ENCODE data around the gene HPF1. TPM values are rescaled to one million over a fixed set of nuclear protein-coding genes. Genes with fewer than 3 reads are reported as not detected.

Gene HPF1
- polyA plus RNA-seq, 1 of the 3 experiments (the other 2 are of a cell fraction): 23.5 TPM

DNA sequence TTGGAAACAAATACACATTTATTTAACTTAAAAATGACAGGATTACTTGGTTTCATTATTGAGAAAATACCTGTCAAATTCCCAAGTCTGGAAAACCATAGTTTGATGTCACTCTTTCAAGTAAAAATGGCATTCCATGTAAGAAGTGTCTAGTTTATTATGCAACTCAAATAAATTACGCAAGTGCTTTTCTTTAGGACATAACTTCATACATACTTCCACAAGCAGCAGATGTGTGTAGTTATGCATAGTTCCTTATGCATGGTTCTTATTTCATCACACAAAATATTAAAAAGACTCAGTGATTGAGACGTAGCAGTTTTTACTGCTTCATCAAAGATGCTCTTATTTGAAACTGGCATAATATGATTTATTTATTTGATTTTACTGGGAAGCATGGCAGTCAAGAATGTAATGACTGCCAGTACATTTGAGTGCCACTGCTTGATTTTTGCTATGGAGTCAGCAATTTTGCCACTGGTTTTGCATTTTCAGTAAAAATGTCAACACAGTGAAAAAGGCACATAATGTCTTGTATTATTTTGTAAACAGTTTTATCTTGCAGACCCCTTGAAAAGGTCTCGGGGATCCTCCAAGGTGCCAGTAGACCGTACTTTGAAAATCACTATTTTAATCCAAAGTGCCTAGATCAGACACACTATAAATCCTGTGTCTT, 75.2 kb downstream of the HPF1 start:
- 92% methylated on average over 4 of the region's 4 CpGs for WGBS (ENCODE audit: low lambda C conversion rate)
- no peaks in the 10 kb centered on the region for H3K27me3 ChIP-seq (ENCODE audit: insufficient read depth)
- no peak overlapping the region for H3K27ac ChIP-seq (ENCODE audit: low read depth in 2 of 2, low read length in 1 of 2)
- no peak overlapping the region for H3K4me3 ChIP-seq (ENCODE audit: low read depth in 2 of 2, low read length in 1 of 2)
- H3K9me3 ChIP-seq: no peaks in the 10 kb centered on the region
- no peak for TF ChIP-seq JUND (IDR thresholded peaks at IDR 0.05)
- no peak for TF ChIP-seq RAD21 (IDR thresholded peaks at IDR 0.05; ENCODE audit: low read length)
- TF ChIP-seq NFIC (IDR thresholded peaks at IDR 0.05; ENCODE audit: borderline replicate concordance): no peak
- TF ChIP-seq, protein P1, sequence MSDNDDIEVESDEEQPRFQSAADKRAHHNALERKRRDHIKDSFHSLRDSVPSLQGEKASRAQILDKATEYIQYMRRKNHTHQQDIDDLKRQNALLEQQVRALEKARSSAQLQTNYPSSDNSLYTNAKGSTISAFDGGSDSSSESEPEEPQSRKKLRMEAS (IDR thresholded peaks at IDR 0.05; ENCODE audit: low read depth): no peak
- TF ChIP-seq, protein P2, sequence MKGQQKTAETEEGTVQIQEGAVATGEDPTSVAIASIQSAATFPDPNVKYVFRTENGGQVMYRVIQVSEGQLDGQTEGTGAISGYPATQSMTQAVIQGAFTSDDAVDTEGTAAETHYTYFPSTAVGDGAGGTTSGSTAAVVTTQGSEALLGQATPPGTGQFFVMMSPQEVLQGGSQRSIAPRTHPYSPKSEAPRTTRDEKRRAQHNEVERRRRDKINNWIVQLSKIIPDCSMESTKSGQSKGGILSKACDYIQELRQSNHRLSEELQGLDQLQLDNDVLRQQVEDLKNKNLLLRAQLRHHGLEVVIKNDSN (IDR thresholded peaks at IDR 0.05; ENCODE audit: borderline replicate concordance, low read depth): no peak
- TF ChIP-seq EP300 (IDR thresholded peaks at IDR 0.05; ENCODE audit: borderline replicate concordance in 1 of 2, low read depth in 1 of 2, low read length in 1 of 2): no peak
- TF ChIP-seq RXRA (IDR thresholded peaks at IDR 0.05; ENCODE audit: borderline replicate concordance, low read depth): no peak
- TF ChIP-seq, protein P3, sequence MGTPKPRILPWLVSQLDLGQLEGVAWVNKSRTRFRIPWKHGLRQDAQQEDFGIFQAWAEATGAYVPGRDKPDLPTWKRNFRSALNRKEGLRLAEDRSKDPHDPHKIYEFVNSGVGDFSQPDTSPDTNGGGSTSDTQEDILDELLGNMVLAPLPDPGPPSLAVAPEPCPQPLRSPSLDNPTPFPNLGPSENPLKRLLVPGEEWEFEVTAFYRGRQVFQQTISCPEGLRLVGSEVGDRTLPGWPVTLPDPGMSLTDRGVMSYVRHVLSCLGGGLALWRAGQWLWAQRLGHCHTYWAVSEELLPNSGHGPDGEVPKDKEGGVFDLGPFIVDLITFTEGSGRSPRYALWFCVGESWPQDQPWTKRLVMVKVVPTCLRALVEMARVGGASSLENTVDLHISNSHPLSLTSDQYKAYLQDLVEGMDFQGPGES (IDR thresholded peaks at IDR 0.05; ENCODE audit: low read depth, low read length): no peak
- TF ChIP-seq ELF1 (IDR thresholded peaks at IDR 0.05): no peak
- no peak for TF ChIP-seq MXI1 (IDR thresholded peaks at IDR 0.05; ENCODE audit: low read depth, low read length)
- no peak for TF ChIP-seq TAF1 (IDR thresholded peaks at IDR 0.05; ENCODE audit: borderline replicate concordance, low read depth, low read length)
- no peak for TF ChIP-seq FOXJ3 (CRISPR knock-in tag; IDR thresholded peaks at IDR 0.05)
- TF ChIP-seq, protein P4, sequence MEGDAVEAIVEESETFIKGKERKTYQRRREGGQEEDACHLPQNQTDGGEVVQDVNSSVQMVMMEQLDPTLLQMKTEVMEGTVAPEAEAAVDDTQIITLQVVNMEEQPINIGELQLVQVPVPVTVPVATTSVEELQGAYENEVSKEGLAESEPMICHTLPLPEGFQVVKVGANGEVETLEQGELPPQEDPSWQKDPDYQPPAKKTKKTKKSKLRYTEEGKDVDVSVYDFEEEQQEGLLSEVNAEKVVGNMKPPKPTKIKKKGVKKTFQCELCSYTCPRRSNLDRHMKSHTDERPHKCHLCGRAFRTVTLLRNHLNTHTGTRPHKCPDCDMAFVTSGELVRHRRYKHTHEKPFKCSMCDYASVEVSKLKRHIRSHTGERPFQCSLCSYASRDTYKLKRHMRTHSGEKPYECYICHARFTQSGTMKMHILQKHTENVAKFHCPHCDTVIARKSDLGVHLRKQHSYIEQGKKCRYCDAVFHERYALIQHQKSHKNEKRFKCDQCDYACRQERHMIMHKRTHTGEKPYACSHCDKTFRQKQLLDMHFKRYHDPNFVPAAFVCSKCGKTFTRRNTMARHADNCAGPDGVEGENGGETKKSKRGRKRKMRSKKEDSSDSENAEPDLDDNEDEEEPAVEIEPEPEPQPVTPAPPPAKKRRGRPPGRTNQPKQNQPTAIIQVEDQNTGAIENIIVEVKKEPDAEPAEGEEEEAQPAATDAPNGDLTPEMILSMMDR (IDR thresholded peaks at IDR 0.05): no peak
- TF ChIP-seq, protein P5, sequence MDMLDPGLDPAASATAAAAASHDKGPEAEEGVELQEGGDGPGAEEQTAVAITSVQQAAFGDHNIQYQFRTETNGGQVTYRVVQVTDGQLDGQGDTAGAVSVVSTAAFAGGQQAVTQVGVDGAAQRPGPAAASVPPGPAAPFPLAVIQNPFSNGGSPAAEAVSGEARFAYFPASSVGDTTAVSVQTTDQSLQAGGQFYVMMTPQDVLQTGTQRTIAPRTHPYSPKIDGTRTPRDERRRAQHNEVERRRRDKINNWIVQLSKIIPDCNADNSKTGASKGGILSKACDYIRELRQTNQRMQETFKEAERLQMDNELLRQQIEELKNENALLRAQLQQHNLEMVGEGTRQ (IDR thresholded peaks at IDR 0.05; ENCODE audit: borderline replicate concordance, low read depth, low read length): no peak
- no peak for TF ChIP-seq GABPA (IDR thresholded peaks at IDR 0.05; ENCODE audit: low read depth)
- no peak for TF ChIP-seq CHD2 (IDR thresholded peaks at IDR 0.05; ENCODE audit: low read length, partially characterized antibody)
- TF ChIP-seq RFX5 (IDR thresholded peaks at IDR 0.05; ENCODE audit: low read length): no peak
- TF ChIP-seq, protein P6, sequence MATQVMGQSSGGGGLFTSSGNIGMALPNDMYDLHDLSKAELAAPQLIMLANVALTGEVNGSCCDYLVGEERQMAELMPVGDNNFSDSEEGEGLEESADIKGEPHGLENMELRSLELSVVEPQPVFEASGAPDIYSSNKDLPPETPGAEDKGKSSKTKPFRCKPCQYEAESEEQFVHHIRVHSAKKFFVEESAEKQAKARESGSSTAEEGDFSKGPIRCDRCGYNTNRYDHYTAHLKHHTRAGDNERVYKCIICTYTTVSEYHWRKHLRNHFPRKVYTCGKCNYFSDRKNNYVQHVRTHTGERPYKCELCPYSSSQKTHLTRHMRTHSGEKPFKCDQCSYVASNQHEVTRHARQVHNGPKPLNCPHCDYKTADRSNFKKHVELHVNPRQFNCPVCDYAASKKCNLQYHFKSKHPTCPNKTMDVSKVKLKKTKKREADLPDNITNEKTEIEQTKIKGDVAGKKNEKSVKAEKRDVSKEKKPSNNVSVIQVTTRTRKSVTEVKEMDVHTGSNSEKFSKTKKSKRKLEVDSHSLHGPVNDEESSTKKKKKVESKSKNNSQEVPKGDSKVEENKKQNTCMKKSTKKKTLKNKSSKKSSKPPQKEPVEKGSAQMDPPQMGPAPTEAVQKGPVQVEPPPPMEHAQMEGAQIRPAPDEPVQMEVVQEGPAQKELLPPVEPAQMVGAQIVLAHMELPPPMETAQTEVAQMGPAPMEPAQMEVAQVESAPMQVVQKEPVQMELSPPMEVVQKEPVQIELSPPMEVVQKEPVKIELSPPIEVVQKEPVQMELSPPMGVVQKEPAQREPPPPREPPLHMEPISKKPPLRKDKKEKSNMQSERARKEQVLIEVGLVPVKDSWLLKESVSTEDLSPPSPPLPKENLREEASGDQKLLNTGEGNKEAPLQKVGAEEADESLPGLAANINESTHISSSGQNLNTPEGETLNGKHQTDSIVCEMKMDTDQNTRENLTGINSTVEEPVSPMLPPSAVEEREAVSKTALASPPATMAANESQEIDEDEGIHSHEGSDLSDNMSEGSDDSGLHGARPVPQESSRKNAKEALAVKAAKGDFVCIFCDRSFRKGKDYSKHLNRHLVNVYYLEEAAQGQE (IDR thresholded peaks at IDR 0.05; ENCODE audit: low read depth, low read length): no peak
- DNase-seq: no peak
- H3K9ac ChIP-seq: no peak overlapping the region
- no peak overlapping the region for H2AFZ ChIP-seq (ENCODE audit: low read depth)
- ChIA-PET POLR2A (no interaction called here), CTCF (no interaction called here)
- H3F3A ChIP-seq (replicated peaks; ENCODE audit: insufficient read depth): no peaks in the 10 kb centered on the region
- H3K4me1 ChIP-seq (ENCODE audit: control insufficient read depth in 1 of 2, insufficient read depth in 2 of 2, low read depth in 1 of 2, low read length in 1 of 2): no peaks in the 10 kb centered on the region
- no peaks in the 10 kb centered on the region for H4K20me1 ChIP-seq (ENCODE audit: insufficient read depth)
- no peak overlapping the region for H3K4me2 ChIP-seq
- H3K79me2 ChIP-seq (ENCODE audit: insufficient read depth): no peaks in the 10 kb centered on the region
- peaks cover 17 to 40% of the 10 kb centered on the region in 2 experiments for H3K36me3 ChIP-seq (replicated peaks in 1 of 2; ENCODE audit: control insufficient read depth in 1 of 2, insufficient read depth in 2 of 2, low read length in 1 of 2)
- no peaks in the 10 kb centered on the region for H3K9me2 ChIP-seq

Data from SK-N-SH (cell line).